Measurements from ENCODE around the gene CAPN14. TPM values are rescaled to one million over a fixed set of nuclear protein-coding genes. Genes with fewer than 3 reads are reported as not detected.

CAPN14 gene
- total RNA-seq, 1 experiment from 2014 or later, result 0.13 TPM

GRCh38 chr2:31124904-31125303 is 92.4 kb downstream of the CAPN14 start:
- no TSS peak for BruUV-seq (replicated peaks)
- intact Hi-C loops (cut with micrococcal nuclease; ENCODE audit: unreplicated experiment), result no loop called here
- H3K36me3 ChIP-seq (ENCODE audit: insufficient read depth, low read length, poor library complexity, severe bottlenecking), result no peaks in the 10 kb centered on the region
- ChIA-PET CTCF (no interaction called here), POLR2A (ENCODE audit: low non-redundant PET) (no interaction called here)
- TF ChIP-seq EZH2 (IDR thresholded peaks at IDR 0.05; ENCODE audit: borderline replicate concordance, low read depth, low read length, poor library complexity, severe bottlenecking), result no peak
- no peak for TF ChIP-seq CTCF (conservative IDR thresholded peaks at IDR 0.05; ENCODE audit: low read depth, low read length)
- H3K4me1 ChIP-seq (ENCODE audit: insufficient read depth, low read length, poor library complexity, severe bottlenecking), result peaks cover 6% of the 10 kb centered on the region
- H3K4me3 ChIP-seq (ENCODE audit: low read depth, low read length, poor library complexity, severe bottlenecking), result no peak overlapping the region
- no peaks in the 10 kb centered on the region for H3K9me3 ChIP-seq (ENCODE audit: low read depth, low read length, poor library complexity, severe bottlenecking)
- no peak for DNase-seq (ENCODE audit: low spot score)
- no peaks in the 10 kb centered on the region for H3K27me3 ChIP-seq (replicated peaks; ENCODE audit: insufficient read depth, low read depth, low read length, poor library complexity)
- H3K27ac ChIP-seq (ENCODE audit: low read depth, low read length, poor library complexity, severe bottlenecking), result no peak overlapping the region

Other genes with a start within 250 kb of the CAPN14 start
- gene GALNT14, start 79.1 kb downstream of the CAPN14 start, total RNA-seq (2021), result 6.9 and 9.7 TPM in 2 replicates
- 4.4 and 4.8 TPM in 2 replicates for gene EHD3, start 16.6 kb upstream of the CAPN14 start, total RNA-seq (2021)
- gene XDH, start 197.2 kb upstream of the CAPN14 start, total RNA-seq (2021), result 0.09 and 0.19 TPM in 2 replicates